NCI-H1417 (cell line): ENCODE data around the gene SEZ6L.
"Not testable (repeated sequence)": the region's sequence is repeated elsewhere in the genome, so short reads cannot be mapped to it uniquely, and the experiment has no call there.

Source experiments
- DNase-seq, 3 experiments: peaks; one replicate each; lab custom pipeline; 2025; lab: John Stamatoyannopoulos, UW

The SEZ6L gene

DNA sequence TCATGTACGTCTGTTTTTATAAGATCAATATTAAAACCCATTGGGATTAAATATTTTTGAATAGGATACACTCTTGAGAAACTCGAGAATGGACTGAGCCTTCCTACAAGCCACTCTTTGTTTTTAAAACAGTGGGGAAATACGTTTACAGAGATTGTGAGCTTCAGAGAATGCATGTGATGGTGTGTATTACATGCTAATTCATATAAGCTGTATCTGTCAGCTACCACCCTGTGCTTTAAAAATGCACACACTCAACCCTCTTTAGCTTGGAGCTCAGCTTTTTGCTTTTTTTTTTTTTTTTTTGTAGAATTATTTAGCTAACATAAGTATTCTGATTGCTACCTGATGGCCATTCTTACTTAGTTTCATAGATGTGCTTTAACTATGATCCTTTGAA, 213.5 kb downstream of the SEZ6L start:
- no peak for DNase-seq

DNA sequence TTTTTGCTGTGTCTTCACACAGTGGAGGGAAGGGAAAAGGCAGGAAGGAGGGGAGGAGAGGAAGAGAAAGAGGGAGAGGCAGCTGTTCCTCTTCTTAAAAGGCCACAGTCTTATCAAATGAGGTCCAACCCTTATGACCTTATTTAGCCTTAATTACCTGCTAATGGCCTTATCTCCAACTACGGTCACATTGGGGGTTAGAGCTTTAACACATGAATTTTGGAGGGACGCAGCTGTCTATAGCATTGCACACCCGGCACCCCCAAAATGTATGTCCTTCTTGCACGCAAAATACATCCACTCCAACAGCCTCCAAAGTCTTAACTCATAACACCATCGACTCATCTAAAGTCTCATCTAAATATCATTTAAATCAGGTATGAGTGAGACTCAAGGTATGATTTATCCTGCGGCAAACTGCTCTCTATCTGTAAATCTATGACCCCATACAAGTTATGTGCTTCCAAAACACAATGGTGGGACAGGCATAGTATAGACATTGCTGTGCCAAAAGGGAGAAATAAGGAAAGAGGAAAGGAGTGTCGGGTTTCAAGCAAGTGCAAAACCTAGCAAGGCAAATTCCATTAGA, 214.8 kb downstream of the SEZ6L start:
- DNase-seq: no peak

DNA sequence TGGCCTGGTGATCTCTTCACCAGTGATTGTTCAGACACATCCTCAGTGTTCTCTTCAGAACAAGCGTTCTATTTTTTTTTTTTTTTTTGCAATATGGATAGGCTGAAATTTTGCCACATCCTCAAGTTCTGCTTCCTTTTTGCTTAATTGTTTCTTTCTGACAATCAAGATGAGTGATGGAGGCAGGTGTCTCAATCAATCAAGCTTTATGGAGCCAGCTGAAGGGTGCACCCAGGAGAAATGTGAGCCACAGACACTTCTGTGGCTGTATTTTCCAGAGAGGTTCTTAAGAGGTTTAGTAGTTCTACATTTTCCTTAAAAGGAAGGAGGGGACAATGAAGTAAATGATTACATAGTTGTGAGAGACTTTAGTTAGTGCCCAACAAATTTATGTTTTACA, 215.9 kb downstream of the SEZ6L start:
- DNase-seq: peak; percentile 29 to 86 (median 52)

DNA sequence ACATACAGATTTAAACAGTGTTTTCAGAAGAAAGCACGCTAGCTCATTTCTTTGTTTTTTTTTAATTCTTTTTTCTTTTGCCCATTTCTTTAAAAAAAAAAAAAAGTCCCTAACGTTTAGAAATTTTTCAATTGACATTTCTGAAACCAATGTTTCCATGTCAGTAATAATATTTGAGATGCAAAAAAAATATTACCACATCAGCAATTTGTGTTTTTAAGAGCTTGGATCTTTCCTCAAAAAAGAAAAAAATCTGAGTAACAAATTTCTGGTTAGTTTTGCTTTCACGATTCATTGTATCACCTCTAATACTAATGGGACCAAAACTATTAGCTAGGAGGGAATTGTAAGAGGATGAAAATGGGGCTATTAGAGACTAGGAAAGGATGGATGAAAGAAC, 219.9 kb downstream of the SEZ6L start:
- DNase-seq: no peak

DNA sequence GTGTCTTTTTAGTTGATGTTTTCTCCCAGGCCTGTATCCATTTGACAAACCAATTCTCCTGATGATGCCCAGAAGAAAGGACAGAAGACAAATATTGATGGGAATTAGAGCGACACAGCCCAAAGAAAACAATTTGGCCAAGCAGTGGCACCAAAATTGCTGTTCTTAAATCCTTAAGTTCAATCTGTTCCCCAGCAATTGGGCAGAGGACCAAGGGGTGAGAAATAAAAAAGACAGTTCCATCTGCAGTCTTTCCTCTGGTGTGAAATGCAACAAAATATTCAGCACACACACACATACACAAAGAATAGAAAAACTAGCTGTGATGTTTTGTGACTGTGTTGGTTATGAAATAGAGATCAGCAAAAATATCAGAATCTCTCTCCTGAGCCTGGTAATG, 221.8 kb downstream of the SEZ6L start:
- no peak for DNase-seq

DNA sequence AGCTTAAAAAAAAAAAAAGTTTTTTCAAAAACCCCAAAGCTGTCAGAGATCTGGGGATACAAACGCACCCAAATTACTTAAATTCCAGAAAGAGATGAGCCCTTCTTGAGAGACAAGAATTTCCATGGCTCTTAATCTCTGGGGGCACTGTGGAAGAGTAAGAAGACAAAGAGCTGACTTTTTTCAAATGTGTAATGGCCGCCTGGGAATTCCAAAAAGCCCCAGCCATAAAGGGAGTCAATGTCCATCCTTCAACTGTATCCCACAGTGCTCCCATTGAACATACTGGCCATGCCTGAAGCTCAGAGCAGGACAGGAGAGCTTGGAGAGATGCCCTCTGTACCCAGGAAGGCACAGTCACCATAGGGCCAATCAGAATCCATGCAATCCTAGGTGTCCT, 222.4 kb downstream of the SEZ6L start:
- no peak for DNase-seq

DNA sequence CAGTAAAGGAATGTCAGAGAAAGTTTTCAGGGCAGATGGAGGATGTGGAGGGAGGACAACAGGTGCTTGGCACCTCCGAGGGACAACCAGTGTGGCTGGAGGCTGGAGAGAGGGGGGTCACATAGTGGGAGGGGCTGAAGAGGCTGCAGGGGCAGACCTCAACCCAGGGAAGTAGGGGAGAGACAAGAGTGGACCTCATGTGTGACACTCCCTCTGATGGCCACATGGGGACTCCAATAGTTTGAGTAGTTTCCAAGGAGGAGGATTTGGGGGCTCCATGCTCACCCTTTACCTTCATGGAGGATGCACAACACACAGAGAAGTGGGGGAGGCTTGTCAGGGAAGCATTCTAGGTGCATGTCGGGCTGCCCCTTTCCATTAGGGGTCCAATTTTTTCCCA, 224.7 kb downstream of the SEZ6L start:
- DNase-seq: no peak

DNA sequence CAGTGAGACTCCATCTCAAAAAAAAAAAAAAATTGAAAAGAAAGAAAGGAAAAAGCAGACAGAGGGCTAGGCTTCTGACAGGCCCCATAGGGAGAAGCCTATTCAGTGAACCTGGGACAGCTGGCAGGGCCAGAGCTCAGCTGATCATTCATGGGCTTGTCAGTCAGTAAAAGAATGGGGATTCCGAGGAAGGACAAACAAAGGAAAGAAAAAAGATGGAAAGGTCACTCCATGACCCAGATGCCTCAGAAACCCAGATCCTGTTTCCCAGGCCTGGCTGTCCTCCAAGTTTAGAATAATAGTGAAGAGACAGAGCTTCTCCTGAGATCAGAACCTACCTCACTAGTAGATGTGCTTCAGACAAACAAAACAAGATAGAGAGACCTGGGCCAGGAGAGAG, 225.5 kb downstream of the SEZ6L start:
- DNase-seq: peak in 2 of 3 experiments; percentile 1 to 33

DNA sequence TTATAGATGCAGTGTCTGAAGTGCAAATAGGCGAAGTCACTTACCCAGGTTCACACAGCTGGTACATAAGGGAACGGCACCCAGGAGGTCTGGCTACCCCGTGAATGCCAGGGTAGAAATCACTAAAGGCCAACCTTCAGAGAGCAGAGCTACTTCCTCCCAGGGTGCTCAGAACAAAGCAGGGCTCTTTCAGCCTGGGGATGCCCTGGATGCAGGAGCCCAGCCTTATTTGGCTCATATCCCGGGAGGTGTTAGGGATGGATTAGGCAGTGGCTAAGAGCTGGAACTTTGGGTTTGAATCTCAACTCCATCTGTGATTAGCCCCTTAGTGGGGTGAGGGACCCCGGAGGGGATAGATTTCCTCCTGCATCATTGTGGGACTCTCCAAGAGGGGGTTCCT, 226.7 kb downstream of the SEZ6L start:
- DNase-seq: no peak

DNA sequence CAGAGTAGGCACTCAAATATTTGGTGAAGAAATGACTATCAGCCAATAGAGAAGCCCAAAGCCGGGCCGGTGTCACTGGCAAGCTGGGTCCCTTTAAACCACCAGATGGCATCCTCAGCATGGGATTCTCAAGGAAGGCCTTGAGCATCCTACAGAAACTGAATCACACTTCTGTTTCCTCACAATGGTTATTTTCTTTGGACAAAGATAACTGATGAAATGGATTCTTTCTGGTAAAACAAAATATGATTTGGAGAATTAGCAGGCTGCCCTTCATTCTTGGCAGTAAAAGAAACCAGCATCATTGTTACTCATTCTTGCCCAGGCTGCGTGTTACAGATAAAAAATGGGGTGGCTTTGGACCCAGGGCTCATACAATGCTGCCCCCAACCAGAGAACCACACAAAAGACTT, 229.5 kb downstream of the SEZ6L start:
- peak; percentile 21 to 63 (median 60) for DNase-seq

DNA sequence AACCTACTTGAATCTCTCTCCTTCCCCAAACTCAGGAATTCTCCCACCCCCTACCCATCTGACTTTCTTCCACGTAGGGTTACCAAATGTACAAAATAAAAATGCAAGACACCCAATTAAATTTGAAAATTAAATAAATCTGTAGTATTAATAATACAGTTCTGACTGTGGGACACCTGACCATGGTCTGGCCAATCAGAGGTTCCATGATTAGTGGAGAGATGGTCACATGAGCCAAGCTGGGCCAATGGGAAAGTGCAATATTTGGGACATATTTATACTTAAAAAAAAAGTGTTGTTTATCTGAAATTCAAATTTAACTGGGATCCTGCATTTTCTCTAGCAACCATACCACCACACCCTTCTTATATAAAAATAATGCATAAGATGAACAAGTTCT, 230.0 kb downstream of the SEZ6L start:
- no peak for DNase-seq

DNA sequence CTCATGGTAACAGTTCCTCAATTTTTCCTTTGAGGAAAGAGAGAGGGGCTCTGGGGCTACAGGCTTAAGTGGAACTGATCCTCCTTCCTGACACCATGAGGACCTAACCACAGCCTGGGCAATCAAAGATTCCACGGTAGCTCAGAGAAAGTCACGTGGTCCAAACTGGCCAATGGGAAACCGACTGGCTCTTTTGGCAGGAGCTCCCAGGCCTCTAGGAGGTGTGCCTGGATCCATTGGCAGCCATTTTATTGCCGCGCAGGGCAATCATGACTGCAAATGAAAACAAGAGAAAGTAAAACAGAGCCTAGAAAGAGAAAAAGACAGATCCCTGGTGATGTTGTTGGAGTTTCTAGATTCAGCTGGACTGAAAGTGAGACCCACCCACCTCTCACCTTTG, 232.5 kb downstream of the SEZ6L start:
- no peak for DNase-seq

DNA sequence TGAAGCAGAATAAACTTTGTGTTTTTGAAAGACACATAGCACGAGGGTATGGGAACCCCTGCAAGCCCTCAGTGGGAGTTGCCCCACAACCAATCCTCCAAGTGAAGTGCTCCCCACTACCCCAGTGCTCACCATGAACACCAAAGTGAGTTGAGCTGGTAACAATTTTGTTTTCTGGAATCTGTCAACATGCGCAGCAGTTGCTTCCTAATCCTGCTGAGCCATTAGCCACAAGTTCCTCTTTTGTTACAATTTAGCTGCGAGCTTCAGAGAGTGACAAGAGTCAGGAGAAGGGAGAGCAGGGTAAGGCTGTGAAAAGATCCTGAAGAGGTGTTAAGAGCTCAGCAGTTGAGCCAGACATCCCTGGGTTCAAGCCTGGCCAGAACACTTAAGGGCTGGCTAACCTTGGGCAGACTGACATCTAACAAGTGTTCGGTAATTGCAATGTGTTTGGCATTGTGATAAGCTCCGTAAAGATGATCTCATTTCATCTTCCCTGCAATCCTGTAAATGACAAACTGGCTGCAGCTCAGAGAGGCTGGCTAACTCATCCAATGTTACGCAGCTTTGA, 235.7 kb downstream of the SEZ6L start:
- no peak for DNase-seq

DNA sequence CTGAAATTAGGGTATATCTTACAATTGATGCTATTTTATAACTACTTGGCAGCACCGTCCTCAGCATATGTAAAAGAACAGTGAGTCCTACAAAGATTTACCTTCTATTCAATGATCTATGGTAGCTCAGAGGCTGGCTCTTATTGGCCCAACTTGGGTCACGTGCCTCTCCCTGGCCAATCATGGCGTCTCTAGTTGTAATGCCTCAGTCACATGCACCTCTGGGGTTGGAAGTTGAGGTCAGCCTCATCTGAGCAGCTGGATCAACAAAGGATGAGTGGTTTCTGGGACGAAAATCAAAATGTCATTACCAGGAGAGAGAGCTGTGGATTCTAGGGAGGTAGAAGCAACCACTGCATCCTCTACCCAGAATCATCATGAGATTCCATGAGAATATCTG, 236.9 kb downstream of the SEZ6L start:
- peak in 2 of 3 experiments; percentile 1 to 13 for DNase-seq

DNA sequence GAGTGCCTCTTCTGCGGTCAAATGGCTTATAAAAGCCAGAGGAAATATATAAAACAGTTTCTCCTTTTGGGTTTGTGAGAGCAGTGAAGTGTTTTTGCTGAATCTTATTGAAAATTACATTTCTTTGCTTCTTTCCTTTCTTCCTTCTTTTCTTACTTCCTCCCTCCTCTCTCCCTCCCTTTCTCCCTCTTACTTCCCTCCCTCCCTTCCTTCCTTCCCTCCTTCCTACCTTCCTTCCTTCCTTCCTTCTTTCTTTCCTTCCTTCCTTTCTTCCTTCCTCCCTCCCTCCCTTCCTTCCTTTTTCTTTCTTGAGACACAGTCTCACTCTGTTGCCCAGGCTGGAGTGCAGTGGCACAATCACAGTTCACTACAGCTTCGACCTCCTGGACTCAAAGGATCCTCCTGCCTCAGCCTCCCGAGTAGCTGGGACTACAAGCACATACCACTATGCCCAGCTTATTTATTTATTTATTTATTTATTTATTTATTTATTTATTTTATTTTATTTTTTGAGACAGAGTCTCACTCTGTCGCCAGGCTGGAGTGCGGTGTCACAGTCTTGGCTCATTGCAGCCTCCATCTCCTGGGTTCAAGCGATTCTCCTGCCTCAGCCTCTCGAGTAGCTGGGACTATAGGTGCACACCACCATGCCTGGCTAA, 239.4 kb downstream of the SEZ6L start:
- not testable (repeated sequence) for DNase-seq

DNA sequence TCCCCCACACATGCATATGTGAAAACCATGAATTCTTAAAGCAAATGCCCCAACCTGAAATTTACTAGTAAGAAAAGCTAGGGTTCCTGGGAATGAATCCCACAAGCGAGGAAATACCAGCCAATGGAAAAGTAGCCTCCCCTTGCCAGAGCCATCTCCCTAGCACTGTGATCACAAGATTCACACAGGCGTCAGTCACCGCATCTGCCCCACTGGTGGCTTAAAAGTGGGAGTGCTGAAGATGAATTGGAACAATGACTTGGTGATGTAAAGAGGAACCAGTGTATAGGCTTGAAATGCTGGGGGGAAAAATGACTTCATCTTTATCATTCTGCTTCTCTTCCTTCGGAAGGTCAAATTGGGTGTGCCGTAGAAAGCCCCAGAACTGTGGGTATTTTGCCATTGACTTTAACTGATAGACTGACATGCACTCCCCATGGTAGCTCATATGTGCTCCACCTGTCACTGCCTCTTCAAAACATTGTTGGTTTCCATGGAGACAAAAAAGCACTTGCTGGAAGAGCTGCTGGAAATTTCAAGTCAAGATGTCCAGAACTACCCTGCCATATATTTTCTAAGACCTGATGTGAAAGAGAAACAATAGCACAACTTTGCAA, 240.6 kb downstream of the SEZ6L start:
- DNase-seq: peak; percentile 25 to 78 (median 43)

DNA sequence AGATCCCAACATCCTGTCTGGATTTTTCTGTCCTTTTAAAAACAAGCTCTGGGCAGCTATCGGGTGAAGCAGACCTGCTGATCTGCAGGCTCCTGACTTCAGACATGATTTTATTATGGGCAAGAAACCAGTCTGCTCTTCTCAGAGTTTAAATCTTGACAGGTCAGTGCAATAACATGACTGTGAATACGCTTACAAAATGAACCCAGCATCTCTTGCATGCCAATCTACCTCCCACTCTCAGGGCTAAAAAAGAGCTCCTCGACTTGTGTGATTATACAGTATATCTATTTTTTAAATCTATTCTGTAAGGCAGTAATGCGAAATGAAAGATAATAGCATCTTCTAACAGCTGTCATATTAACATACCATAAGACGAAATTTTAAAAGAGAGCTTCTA, 241.1 kb downstream of the SEZ6L start:
- no peak for DNase-seq

DNA sequence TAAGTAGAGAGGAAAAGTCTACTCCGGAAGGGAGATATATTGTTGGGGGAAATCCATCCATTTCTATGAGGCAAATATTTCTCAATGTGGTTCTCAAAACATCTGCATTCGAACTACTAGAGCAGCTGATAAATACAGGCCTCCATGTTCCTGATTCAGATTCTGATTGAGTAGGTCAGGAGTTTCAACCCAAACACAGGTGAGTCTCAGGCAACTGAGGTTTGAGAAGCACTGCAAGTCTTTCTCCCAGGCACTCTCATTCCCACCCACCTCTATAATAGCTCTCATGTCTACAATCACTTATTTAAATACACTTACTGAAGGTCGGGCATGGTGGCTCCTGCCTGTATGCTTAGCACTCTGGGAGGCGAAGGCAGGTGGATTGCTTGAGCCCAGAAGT, 245.1 kb downstream of the SEZ6L start:
- no peak for DNase-seq

DNA sequence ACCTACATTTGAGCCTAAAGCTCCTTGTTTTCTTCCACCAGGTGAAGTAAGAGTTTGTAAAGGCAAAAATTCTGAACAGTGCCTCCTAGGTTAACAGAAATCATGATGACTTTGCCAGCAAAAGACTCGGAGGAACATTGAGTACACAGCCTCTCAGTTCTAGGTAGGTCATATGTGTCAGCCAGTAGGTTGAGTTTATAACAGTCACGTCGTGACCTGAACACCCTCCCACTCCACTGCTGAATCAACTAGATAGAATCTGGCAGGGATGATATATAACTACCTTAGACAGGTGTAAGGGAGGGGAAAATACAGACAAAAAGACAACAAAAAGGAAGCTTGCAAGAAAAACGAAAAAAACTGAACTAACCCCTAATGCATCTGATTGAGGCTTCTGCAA, 247.0 kb downstream of the SEZ6L start:
- no peak for DNase-seq

DNA sequence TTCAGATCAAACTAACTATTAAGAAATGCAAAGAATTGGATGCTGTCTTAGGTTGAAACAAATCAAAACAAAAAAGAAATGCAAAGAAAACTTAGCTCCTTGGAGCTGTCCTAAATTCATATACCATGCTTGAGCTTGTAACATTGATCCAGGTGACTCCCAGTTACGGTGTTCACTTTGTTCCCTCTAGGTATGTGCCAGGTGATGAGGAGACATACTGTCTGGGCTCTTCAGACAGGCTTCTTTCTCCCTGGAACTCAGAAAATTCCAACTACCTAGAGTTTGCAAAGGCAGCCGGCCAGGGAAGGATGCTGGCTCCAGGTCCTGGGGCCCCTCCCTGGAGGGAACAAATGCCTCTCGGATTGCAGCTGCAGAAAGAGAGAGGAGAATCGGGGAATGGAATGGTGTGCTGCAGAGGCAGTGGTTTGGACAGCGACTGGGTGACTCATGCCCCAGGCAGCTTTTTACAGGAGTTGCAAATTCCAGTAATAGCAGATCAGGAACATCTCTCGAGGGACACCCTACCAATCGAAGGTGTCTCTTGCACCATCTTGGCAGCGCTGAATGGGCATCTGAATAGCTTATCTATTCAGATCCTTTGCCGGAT, 247.5 kb downstream of the SEZ6L start:
- DNase-seq: no peak

DNA sequence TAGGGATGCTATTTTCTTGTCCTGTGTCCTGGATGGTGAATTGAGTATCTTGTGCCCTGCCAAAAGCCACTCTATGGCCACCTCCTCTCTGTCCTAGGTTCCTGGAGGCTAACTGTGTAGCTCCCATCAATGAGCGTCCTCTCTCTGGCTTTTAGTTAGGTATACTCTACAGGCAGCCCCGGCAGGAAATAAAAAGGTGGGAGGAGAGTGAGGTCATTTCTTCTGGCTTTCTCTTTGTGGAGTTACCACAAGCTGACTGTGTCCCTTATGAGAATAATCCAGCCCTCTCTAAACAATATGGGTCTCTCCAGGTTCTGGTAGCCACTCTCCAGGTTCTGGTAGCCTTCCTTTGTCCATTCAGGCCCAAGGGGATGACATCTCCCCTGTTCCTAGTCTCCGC, 248.1 kb downstream of the SEZ6L start:
- no peak for DNase-seq

DNA sequence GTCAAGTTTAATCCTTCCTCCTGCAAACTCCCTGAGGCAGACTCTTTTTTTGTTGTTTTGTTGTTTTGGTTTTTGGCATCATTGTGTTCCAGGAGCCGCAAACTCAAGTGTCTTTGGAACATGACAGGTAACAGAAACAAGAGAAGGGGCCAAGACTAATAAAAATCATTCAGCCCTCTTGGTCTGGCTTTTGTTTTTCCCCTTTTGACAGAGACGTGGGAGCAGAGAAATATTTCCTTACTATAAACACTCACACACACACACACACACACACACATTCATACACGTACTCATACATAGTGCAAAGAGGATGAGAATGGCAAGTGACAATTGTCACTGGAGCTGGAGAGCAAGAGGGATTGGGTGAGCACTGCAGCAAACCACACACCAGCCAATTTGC, 249.4 kb downstream of the SEZ6L start:
- DNase-seq: no peak

DNA sequence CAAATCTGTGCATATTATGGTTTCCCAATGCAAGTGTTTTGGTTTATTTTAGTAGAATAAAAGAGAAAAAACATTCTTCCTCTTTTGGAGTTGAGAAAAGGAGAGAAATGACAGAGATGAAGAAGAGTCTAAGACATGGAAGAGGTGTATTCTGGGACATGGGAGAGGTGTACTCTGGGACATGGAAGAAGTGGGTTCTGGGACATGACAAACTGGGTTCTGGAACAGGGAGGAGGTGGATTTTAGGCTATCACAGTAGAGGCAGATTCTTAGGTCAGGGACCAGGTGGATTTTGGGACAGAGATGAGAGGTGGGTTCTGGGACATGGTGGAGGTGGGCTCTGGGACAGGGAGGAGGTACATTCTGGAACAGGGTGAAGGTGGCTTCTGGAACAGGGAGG, 257.7 kb downstream of the SEZ6L start:
- DNase-seq: no peak
